ENCODE measurements around the gene TMX3. TPM values are rescaled to one million over a fixed set of nuclear protein-coding genes. Genes with fewer than 3 reads are reported as not detected.

TMX3 gene
- total RNA-seq, 1 donor: 94.5 TPM

DNA sequence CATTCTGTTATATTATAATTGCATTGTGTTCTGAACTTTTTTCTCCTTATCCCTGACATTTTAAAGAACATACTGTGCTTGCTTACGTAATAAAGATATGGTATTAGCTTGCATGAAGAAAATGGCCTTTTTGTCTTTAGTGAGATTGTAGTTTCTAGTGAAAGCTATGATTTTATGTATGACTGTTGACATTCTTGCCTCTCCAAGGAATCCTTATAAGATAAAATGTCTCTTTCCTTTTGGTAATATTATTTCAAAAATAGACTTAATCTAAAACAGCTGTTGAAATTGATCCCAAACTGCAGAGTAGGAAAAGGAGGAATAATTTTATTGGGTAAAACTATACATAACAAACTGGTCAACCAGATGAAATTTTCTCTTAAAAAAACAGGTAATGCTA, 42.2 kb upstream of the TMX3 start:
- Histone ChIP-seq H3K36me3 (ENCODE audit: insufficient read depth, low read length) (no peaks in the 10 kb centered on the region), H3K27ac (ENCODE audit: low read depth, low read length) (no peak overlapping the region), H3K4me2 (ENCODE audit: insufficient read depth, low read length) (no peak overlapping the region), H2AFZ (ENCODE audit: low read length) (no peak overlapping the region), H3K9me3 (ENCODE audit: low read depth, low read length) (no peaks in the 10 kb centered on the region), H3K27me3 (ENCODE audit: insufficient read depth, low read length) (no peaks in the 10 kb centered on the region), H3K79me2 (ENCODE audit: insufficient read depth, low read length) (no peaks in the 10 kb centered on the region), H4K20me1 (ENCODE audit: insufficient read depth, low read length) (no peaks in the 10 kb centered on the region), H3K4me3 (ENCODE audit: insufficient read depth, low read length) (no peak overlapping the region), H3K4me1 (ENCODE audit: insufficient read depth, low read length) (no peaks in the 10 kb centered on the region)
- no peak for DNase-seq (ENCODE audit: insufficient read length, low spot score, missing footprints)
- TF ChIP-seq, protein P1, sequence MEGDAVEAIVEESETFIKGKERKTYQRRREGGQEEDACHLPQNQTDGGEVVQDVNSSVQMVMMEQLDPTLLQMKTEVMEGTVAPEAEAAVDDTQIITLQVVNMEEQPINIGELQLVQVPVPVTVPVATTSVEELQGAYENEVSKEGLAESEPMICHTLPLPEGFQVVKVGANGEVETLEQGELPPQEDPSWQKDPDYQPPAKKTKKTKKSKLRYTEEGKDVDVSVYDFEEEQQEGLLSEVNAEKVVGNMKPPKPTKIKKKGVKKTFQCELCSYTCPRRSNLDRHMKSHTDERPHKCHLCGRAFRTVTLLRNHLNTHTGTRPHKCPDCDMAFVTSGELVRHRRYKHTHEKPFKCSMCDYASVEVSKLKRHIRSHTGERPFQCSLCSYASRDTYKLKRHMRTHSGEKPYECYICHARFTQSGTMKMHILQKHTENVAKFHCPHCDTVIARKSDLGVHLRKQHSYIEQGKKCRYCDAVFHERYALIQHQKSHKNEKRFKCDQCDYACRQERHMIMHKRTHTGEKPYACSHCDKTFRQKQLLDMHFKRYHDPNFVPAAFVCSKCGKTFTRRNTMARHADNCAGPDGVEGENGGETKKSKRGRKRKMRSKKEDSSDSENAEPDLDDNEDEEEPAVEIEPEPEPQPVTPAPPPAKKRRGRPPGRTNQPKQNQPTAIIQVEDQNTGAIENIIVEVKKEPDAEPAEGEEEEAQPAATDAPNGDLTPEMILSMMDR (IDR thresholded peaks at IDR 0.05; ENCODE audit: extremely low read depth, low read depth, low read length): no peak

DNA sequence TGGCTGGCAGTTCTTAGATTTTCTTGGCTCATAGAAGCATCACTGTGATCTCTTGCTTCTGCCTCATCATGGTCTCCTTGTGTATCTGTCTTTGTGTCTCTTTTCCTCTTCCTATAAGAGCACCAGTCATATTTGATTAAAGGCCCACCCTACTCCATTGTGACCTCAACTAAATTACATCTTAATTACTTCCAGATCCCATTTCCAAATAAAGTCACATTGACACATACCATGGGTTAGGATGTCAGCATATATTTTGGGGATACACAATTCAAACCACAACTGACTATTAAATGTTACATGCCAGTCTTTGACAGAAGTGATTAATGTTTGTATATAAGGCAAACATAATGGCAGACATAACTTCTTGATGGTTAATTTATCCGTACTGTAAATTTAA, 27.3 kb upstream of the TMX3 start:
- DNase-seq (ENCODE audit: insufficient read length, low spot score, missing footprints): peak; percentile 10
- no peaks in the 10 kb centered on the region for H3K4me1 ChIP-seq (ENCODE audit: insufficient read depth, low read length)
- no peak overlapping the region for H3K27ac ChIP-seq (ENCODE audit: low read depth, low read length)
- H4K20me1 ChIP-seq (ENCODE audit: insufficient read depth, low read length): no peaks in the 10 kb centered on the region
- H2AFZ ChIP-seq (ENCODE audit: low read length): no peak overlapping the region
- no peaks in the 10 kb centered on the region for H3K27me3 ChIP-seq (ENCODE audit: insufficient read depth, low read length)
- no peaks in the 10 kb centered on the region for H3K36me3 ChIP-seq (ENCODE audit: insufficient read depth, low read length)
- no peak overlapping the region for H3K4me3 ChIP-seq (ENCODE audit: insufficient read depth, low read length)
- H3K79me2 ChIP-seq (ENCODE audit: insufficient read depth, low read length): no peaks in the 10 kb centered on the region
- H3K4me2 ChIP-seq (ENCODE audit: insufficient read depth, low read length): no peak overlapping the region
- TF ChIP-seq, protein P1 (IDR thresholded peaks at IDR 0.05; ENCODE audit: extremely low read depth, low read depth, low read length): no peak
- H3K9me3 ChIP-seq (ENCODE audit: low read depth, low read length): no peaks in the 10 kb centered on the region

DNA sequence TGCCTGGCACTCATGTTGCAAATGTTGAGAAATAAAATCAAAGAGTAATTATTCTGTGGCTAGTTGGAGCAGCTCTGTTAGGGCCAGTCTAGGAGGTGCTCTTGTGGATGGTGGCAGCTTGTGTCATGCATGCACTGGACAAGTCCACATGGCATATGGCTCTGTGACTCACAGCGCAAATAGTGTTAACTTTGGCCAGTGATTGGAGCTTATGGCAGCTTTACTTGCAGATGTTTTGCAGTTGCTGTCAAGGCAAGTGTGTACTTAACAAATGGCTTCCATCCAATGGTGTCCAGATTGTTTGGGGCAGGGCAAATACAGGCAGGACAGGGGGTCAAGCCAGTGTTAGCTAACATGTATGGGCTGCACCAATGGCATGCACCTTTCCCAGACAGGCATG, 26.1 kb upstream of the TMX3 start:
- no peak overlapping the region for H3K4me2 ChIP-seq (ENCODE audit: insufficient read depth, low read length)
- H3K27ac ChIP-seq (ENCODE audit: low read depth, low read length): no peak overlapping the region
- H4K20me1 ChIP-seq (ENCODE audit: insufficient read depth, low read length): no peaks in the 10 kb centered on the region
- no peaks in the 10 kb centered on the region for H3K36me3 ChIP-seq (ENCODE audit: insufficient read depth, low read length)
- DNase-seq (ENCODE audit: insufficient read length, low spot score, missing footprints): no peak
- no peaks in the 10 kb centered on the region for H3K4me1 ChIP-seq (ENCODE audit: insufficient read depth, low read length)
- TF ChIP-seq, protein P1 (IDR thresholded peaks at IDR 0.05; ENCODE audit: extremely low read depth, low read depth, low read length): no peak
- H3K79me2 ChIP-seq (ENCODE audit: insufficient read depth, low read length): no peaks in the 10 kb centered on the region
- no peaks in the 10 kb centered on the region for H3K9me3 ChIP-seq (ENCODE audit: low read depth, low read length)
- no peak overlapping the region for H3K4me3 ChIP-seq (ENCODE audit: insufficient read depth, low read length)
- no peaks in the 10 kb centered on the region for H3K27me3 ChIP-seq (ENCODE audit: insufficient read depth, low read length)
- no peak overlapping the region for H2AFZ ChIP-seq (ENCODE audit: low read length)

DNA sequence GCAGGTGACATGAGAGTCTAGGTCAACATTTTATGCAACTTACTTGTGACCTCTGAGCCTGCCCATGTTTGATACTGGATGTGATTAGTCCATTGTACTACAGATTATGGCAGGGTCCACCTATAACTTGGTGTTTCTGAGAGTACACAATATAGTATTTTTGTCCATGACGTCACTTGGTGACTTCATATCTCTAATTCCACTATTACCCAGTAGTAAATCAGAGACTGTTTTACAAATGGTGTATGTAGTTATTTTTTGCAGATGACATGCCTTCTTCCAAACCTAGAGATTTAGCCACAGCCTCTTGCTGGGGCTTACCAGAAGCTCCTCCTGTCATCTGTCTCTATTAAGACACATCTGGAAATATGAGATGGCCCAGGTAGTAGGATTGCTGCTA, 24.6 kb upstream of the TMX3 start:
- Histone ChIP-seq H3K27ac (ENCODE audit: low read depth, low read length) (no peak overlapping the region), H2AFZ (ENCODE audit: low read length) (no peak overlapping the region), H3K4me3 (ENCODE audit: insufficient read depth, low read length) (no peak overlapping the region), H4K20me1 (ENCODE audit: insufficient read depth, low read length) (no peaks in the 10 kb centered on the region), H3K79me2 (ENCODE audit: insufficient read depth, low read length) (no peaks in the 10 kb centered on the region), H3K9me3 (ENCODE audit: low read depth, low read length) (no peaks in the 10 kb centered on the region), H3K4me1 (ENCODE audit: insufficient read depth, low read length) (peaks cover 9% of the 10 kb centered on the region), H3K27me3 (ENCODE audit: insufficient read depth, low read length) (no peaks in the 10 kb centered on the region), H3K36me3 (ENCODE audit: insufficient read depth, low read length) (no peaks in the 10 kb centered on the region), H3K4me2 (ENCODE audit: insufficient read depth, low read length) (no peak overlapping the region)
- no peak for DNase-seq (ENCODE audit: insufficient read length, low spot score, missing footprints)
- TF ChIP-seq, protein P1 (IDR thresholded peaks at IDR 0.05; ENCODE audit: extremely low read depth, low read depth, low read length): no peak
